Measurements from ENCODE around the gene SLC7A6.

Gene SLC7A6

DNA sequence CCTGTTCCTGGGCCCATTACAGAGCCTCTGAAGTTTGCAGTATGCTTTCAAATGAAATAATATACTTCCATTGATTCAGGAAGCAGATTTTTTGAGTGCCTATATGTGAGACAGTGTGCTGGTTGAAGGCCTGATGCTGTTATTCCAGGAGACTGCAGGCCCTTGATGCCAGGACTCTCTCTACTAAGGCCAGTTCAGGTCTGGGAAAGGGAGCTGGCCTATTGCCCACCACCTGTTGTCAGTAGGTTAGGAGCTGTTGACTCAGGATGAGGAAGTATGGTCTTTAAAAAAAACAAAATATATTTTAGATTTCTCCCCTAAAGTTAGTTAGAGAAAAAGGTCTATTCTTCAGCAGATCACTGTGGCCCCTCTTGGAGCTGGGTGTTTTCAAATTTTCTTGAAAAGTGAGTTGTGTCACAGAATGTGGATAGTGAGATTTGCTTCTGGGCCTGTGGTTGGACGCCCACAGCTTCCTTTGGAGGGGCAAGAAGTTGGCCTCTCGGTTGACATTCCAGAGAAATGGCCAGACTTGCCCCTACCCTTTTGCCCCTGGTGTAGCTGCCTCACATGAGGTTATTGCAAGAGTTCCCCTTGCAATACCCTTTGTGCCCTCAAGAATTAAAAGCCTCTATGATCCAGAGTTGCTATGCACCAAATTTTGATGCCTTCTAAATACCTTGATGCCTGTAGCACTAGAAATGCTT lies 36.3 kb upstream of the SLC7A6 start:
- Histone ChIP-seq H3K4me3 (ENCODE audit: low read length in 2 of 2) (no peak overlapping the region), H3K4me1 (ENCODE audit: control insufficient read depth in 2 of 2, insufficient read depth in 2 of 2, low read length in 2 of 2) (peaks cover 24 to 25% of the 10 kb centered on the region in 2 donors), H3K9me3 (ENCODE audit: control insufficient read depth in 2 of 2, low read length in 2 of 2) (no peaks in the 10 kb centered on the region), H3K27me3 (ENCODE audit: control insufficient read depth in 2 of 2, insufficient read depth in 2 of 2, low read length in 2 of 2) (no peaks in the 10 kb centered on the region), H3K27ac (ENCODE audit: low read depth in 2 of 2, low read length in 2 of 2) (peak overlapping the region; percentile 27 to 34), H3K9ac (ENCODE audit: low read depth in 1 of 2, low read length in 2 of 2) (no peak overlapping the region), H3K36me3 (ENCODE audit: control insufficient read depth in 2 of 2, insufficient read depth in 2 of 2, low read length in 2 of 2) (peaks cover 32 to 43% of the 10 kb centered on the region in 2 donors)

DNA sequence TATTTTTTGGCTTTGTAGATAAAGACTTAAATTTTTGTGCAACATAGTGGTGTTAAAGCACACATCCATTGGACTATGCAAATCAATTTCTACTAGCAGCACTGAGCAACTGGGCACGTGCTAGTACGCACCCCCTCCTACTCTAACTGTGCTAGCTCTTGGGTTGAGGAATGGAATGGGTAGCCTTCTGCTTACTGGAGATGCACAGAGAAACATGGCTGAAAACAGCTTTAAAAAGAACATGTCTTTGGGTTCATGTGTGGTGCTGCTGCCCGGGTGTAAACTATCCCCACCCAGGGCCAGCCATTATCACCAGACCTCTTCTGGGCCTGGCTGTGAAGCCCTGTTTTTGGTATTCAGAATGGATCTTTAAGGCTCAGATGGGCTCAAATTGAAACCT lies 35.7 kb upstream of the SLC7A6 start:
- Histone ChIP-seq H3K36me3 (ENCODE audit: control insufficient read depth in 2 of 2, insufficient read depth in 2 of 2, low read length in 2 of 2) (peaks cover 38 to 45% of the 10 kb centered on the region in 2 donors), H3K9me3 (ENCODE audit: control insufficient read depth in 2 of 2, low read length in 2 of 2) (no peaks in the 10 kb centered on the region), H3K9ac (ENCODE audit: low read depth in 1 of 2, low read length in 2 of 2) (no peak overlapping the region), H3K4me1 (ENCODE audit: control insufficient read depth in 2 of 2, insufficient read depth in 2 of 2, low read length in 2 of 2) (peaks cover 30 to 31% of the 10 kb centered on the region in 2 donors), H3K27ac (ENCODE audit: low read depth in 2 of 2, low read length in 2 of 2) (no peak overlapping the region), H3K27me3 (ENCODE audit: control insufficient read depth in 2 of 2, insufficient read depth in 2 of 2, low read length in 2 of 2) (no peaks in the 10 kb centered on the region), H3K4me3 (ENCODE audit: low read length in 2 of 2) (no peak overlapping the region)

DNA sequence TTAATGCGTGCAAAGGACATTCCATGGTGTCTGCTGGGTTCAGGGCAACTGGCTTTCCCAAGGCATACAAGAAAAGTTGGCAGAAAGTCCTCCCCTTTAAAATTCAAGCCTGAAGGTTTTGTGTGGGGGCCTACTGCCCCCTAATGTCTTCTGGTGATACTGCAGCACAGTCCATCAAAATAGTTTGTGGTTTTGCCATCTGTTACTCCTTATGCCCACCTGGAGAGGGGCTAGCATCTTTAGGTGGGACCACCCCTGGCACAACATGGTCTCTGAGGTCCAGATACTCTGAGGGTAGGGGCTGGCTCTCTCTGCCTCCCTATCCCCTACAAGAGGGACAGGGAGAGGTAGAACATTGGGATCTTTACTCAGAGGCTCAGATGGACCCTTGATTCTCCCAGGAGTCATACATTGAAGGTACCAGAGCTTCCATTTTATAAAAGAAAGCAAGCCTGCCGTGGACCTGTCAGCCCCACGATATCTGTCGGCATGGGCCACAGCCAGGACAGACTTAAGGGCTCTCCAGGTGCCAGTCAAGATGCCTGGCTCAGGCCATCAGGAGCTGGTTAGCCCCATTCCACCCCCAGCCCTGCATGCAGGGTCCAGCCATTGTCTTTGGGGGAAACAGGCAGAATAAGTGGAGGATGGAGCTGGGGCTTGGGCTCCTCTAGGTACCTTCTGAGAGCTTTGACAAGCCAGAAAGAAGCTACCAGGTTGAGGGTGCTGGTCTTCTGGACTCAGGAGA lies 34.7 kb upstream of the SLC7A6 start:
- H3K27me3 ChIP-seq (ENCODE audit: control insufficient read depth in 2 of 2, insufficient read depth in 2 of 2, low read length in 2 of 2) = no peaks in the 10 kb centered on the region
- H3K9me3 ChIP-seq (ENCODE audit: control insufficient read depth in 2 of 2, low read length in 2 of 2) = no peaks in the 10 kb centered on the region
- H3K4me3 ChIP-seq (ENCODE audit: low read length in 2 of 2) = no peak overlapping the region
- no peak overlapping the region for H3K9ac ChIP-seq (ENCODE audit: low read depth in 1 of 2, low read length in 2 of 2)
- H3K4me1 ChIP-seq (ENCODE audit: control insufficient read depth in 2 of 2, insufficient read depth in 2 of 2, low read length in 2 of 2) = peaks cover 38 to 39% of the 10 kb centered on the region in 2 donors
- H3K27ac ChIP-seq (ENCODE audit: low read depth in 2 of 2, low read length in 2 of 2) = no peak overlapping the region
- H3K36me3 ChIP-seq (ENCODE audit: control insufficient read depth in 2 of 2, insufficient read depth in 2 of 2, low read length in 2 of 2) = peaks cover 39 to 45% of the 10 kb centered on the region in 2 donors

DNA sequence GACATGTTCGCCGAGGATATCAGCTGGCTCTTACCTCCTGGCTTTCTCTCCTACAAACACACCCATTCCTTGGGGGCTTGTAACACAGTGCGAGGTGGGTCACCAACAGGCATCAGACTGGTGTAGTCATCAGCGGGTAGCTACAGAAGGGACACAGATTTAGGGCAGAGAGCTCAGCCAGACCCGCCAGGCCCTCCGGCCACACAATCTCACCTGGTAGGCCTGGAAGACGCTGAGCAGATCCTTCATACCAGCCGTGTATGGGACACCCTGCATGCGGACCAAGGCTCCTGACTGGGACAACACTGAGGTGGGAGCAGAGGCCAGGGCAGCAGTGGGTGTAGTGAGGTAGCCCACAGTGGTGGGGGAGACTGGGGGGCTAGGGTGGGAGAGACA lies 34.2 kb upstream of the SLC7A6 start:
- peaks cover 39 to 45% of the 10 kb centered on the region in 2 donors for H3K36me3 ChIP-seq (ENCODE audit: control insufficient read depth in 2 of 2, insufficient read depth in 2 of 2, low read length in 2 of 2)
- H3K27me3 ChIP-seq (ENCODE audit: control insufficient read depth in 2 of 2, insufficient read depth in 2 of 2, low read length in 2 of 2) = no peaks in the 10 kb centered on the region
- H3K27ac ChIP-seq (ENCODE audit: low read depth in 2 of 2, low read length in 2 of 2) = no peak overlapping the region
- no peak overlapping the region for H3K9ac ChIP-seq (ENCODE audit: low read depth in 1 of 2, low read length in 2 of 2)
- peaks cover 41 to 42% of the 10 kb centered on the region in 2 donors for H3K4me1 ChIP-seq (ENCODE audit: control insufficient read depth in 2 of 2, insufficient read depth in 2 of 2, low read length in 2 of 2)
- no peaks in the 10 kb centered on the region for H3K9me3 ChIP-seq (ENCODE audit: control insufficient read depth in 2 of 2, low read length in 2 of 2)
- no peak overlapping the region for H3K4me3 ChIP-seq (ENCODE audit: low read length in 2 of 2)

DNA sequence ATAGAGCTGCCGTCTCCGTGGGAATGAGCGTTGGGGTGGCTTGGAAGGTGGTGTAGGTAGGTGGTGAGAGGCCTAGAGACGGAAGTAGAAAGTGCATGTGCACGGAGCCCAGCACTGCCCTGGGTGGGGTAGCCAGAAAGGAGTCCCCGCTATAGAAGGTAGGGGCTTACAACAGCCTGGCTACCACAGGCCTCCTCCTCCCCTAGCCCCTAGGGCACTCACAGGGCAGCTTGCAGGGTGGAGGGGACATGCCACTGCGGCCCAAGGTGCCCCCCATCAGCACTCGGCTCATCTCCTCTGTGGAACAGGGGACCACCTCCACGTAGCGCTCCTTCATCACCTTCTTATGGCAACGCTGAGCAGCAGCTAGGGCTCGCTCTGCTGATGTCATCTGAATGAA lies 33.4 kb upstream of the SLC7A6 start:
- Histone ChIP-seq H3K4me3 (ENCODE audit: low read length in 2 of 2) (no peak overlapping the region), H3K9me3 (ENCODE audit: control insufficient read depth in 2 of 2, low read length in 2 of 2) (no peaks in the 10 kb centered on the region), H3K9ac (ENCODE audit: low read depth in 1 of 2, low read length in 2 of 2) (no peak overlapping the region), H3K4me1 (ENCODE audit: control insufficient read depth in 2 of 2, insufficient read depth in 2 of 2, low read length in 2 of 2) (peaks cover 41 to 42% of the 10 kb centered on the region in 2 donors), H3K36me3 (ENCODE audit: control insufficient read depth in 2 of 2, insufficient read depth in 2 of 2, low read length in 2 of 2) (peaks cover 39 to 45% of the 10 kb centered on the region in 2 donors), H3K27me3 (ENCODE audit: control insufficient read depth in 2 of 2, insufficient read depth in 2 of 2, low read length in 2 of 2) (no peaks in the 10 kb centered on the region), H3K27ac (ENCODE audit: low read depth in 2 of 2, low read length in 2 of 2) (no peak overlapping the region)

DNA sequence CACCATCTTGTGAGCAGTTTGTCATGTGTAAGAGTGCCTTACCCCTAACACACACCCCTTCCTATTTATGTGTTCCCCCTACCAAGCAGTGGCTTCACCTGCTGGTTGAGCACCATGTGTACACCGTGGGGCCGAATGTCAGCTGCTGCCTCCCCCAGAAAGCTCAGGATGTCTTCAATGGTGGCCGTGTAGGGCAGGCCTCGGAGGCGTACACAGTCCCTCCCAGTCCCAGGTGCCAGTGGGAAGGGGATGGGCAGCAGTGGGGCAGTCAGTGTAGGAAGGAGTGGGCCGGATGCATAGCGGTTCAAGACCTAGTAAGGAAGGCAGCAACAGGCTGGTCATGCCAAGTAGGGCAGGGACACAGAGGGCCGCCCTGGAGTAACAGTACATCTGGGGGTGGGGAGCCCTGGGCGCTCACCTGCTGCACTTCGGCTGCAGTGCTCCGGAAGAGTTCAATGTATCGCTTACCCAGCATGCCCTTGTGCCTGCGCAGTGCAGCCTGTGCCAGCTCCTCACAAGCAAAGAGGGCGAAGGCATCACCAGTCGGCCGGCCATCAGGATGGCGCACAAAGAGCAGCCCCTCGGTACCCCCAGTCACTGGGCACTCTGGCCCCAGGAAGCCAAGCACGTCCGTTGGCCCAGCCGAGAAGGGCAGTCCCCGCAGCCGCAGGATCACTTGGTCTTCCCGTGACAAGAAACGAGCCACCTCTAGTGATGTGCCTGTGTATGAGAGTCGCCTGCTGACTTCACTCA lies 32.8 kb upstream of the SLC7A6 start:
- no peaks in the 10 kb centered on the region for H3K27me3 ChIP-seq (ENCODE audit: control insufficient read depth in 2 of 2, insufficient read depth in 2 of 2, low read length in 2 of 2)

DNA sequence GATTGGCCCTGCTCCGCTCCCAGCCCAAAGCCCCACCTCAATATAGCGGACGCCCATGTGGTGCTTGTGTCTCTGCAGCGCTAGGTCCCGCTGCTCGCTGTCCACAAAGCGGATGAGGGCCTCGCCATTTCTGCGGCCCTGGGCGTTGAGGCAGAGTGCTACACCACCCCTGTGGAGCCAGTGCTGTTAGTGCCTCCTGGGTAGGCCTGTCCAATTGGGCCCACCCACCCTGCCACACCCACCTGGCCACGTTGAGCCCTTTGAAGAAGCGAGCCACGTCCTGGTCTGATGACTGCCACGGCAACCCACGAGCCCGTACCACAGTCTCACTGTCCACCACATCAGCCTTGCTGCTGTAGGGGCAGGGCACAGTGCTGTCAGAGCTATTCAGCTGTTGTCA lies 32.0 kb upstream of the SLC7A6 start:
- Histone ChIP-seq H3K4me1 (ENCODE audit: control insufficient read depth in 2 of 2, insufficient read depth in 2 of 2, low read length in 2 of 2) (peaks cover 42 to 46% of the 10 kb centered on the region in 2 donors), H3K9me3 (ENCODE audit: control insufficient read depth in 2 of 2, low read length in 2 of 2) (no peaks in the 10 kb centered on the region), H3K4me3 (ENCODE audit: low read length in 2 of 2) (no peak overlapping the region), H3K27me3 (ENCODE audit: control insufficient read depth in 2 of 2, insufficient read depth in 2 of 2, low read length in 2 of 2) (no peaks in the 10 kb centered on the region), H3K27ac (ENCODE audit: low read depth in 2 of 2, low read length in 2 of 2) (no peak overlapping the region), H3K36me3 (ENCODE audit: control insufficient read depth in 2 of 2, insufficient read depth in 2 of 2, low read length in 2 of 2) (peaks cover 39 to 45% of the 10 kb centered on the region in 2 donors), H3K9ac (ENCODE audit: low read depth in 1 of 2, low read length in 2 of 2) (no peak overlapping the region)

More for the DNA sequence above, 32.8 kb upstream of the SLC7A6 start:
- H3K27ac ChIP-seq (ENCODE audit: low read depth in 2 of 2, low read length in 2 of 2) = no peak overlapping the region
- H3K36me3 ChIP-seq (ENCODE audit: control insufficient read depth in 2 of 2, insufficient read depth in 2 of 2, low read length in 2 of 2) = peaks cover 39 to 45% of the 10 kb centered on the region in 2 donors
- no peak overlapping the region for H3K4me3 ChIP-seq (ENCODE audit: low read length in 2 of 2)
- H3K4me1 ChIP-seq (ENCODE audit: control insufficient read depth in 2 of 2, insufficient read depth in 2 of 2, low read length in 2 of 2) = peaks cover 43 to 45% of the 10 kb centered on the region in 2 donors
- H3K9me3 ChIP-seq (ENCODE audit: control insufficient read depth in 2 of 2, low read length in 2 of 2) = no peaks in the 10 kb centered on the region
- H3K9ac ChIP-seq (ENCODE audit: low read depth in 1 of 2, low read length in 2 of 2) = no peak overlapping the region

DNA sequence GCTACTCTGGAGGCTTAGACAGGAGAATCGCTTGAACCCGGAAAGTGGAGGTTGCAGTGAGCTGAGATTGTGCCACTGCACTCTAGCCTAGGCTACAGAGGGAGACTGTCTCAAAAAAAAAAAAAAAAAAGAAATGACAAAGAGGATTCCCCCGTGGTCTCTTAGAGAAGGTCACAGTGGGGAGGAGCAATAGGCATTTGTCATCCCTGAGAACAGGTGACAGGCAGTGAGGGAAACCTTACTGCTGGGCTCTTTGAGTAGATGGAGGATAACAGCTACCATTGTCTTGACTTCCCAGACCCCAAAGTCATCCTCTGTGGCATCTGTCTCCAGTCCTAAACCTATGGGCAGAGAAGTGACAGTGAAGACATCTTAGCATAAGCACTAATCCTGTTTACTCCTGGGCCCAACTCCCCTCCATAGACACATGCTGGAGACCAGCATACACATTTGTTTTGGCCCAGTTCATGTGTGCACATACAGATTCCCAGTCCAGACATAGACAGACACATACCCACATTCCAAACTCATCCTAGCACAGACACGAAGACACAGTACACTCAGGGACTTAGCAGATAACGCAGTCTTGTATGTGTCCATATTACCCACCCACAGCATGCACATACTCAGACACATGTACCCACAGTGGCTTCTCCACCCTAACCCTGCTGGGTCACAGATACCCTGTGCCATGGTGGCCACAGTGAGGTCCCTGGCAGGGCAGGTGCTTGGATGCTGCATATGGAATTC lies 31.1 kb upstream of the SLC7A6 start:
- H3K4me3 ChIP-seq (ENCODE audit: low read length in 2 of 2) = peak overlapping the region; percentile 64 to 69
- H3K27me3 ChIP-seq (ENCODE audit: control insufficient read depth in 2 of 2, insufficient read depth in 2 of 2, low read length in 2 of 2) = no peaks in the 10 kb centered on the region
- peaks cover 34 to 38% of the 10 kb centered on the region in 2 donors for H3K4me1 ChIP-seq (ENCODE audit: control insufficient read depth in 2 of 2, insufficient read depth in 2 of 2, low read length in 2 of 2)
- peak overlapping the region; percentile 52 to 87 for H3K9ac ChIP-seq (ENCODE audit: low read depth in 1 of 2, low read length in 2 of 2)
- H3K36me3 ChIP-seq (ENCODE audit: control insufficient read depth in 2 of 2, insufficient read depth in 2 of 2, low read length in 2 of 2) = peaks cover 39 to 43% of the 10 kb centered on the region in 2 donors
- H3K9me3 ChIP-seq (ENCODE audit: control insufficient read depth in 2 of 2, low read length in 2 of 2) = no peaks in the 10 kb centered on the region
- peak overlapping the region; percentile 96 to 98 for H3K27ac ChIP-seq (ENCODE audit: low read depth in 2 of 2, low read length in 2 of 2)

DNA sequence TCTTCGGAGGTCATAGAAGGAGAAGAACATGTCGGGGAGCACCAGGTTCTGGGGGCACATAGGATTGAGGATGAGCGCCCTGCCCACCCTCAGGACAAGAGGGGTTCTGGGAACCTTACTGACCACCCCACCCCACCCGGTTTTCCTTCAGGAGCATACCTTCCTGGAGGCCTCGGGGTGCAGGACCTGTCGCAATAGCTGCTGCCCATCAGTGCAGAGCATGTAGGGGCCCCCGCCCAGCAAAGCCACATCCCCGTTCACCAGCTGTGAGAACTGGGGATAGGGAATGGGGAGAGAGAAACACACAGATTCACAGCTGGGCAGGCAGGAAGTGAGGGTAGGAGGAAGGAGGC lies 30.5 kb upstream of the SLC7A6 start:
- H3K27ac ChIP-seq (ENCODE audit: low read depth in 2 of 2, low read length in 2 of 2) = peak overlapping the region; percentile 96 to 98
- H3K9me3 ChIP-seq (ENCODE audit: control insufficient read depth in 2 of 2, low read length in 2 of 2) = no peaks in the 10 kb centered on the region
- no peaks in the 10 kb centered on the region for H3K27me3 ChIP-seq (ENCODE audit: control insufficient read depth in 2 of 2, insufficient read depth in 2 of 2, low read length in 2 of 2)
- H3K4me3 ChIP-seq (ENCODE audit: low read length in 2 of 2) = peak overlapping the region; percentile 64 to 69
- peaks cover 38 to 39% of the 10 kb centered on the region in 2 donors for H3K36me3 ChIP-seq (ENCODE audit: control insufficient read depth in 2 of 2, insufficient read depth in 2 of 2, low read length in 2 of 2)
- peaks cover 33 to 35% of the 10 kb centered on the region in 2 donors for H3K4me1 ChIP-seq (ENCODE audit: control insufficient read depth in 2 of 2, insufficient read depth in 2 of 2, low read length in 2 of 2)
- H3K9ac ChIP-seq (ENCODE audit: low read depth in 1 of 2, low read length in 2 of 2) = peak overlapping the region; percentile 52 to 87

All from mucosa of rectum (tissue), 2 donors.